HG03469 (cell line): ENCODE results near the gene P3H3.
"Not testable (repeated sequence)": the region's sequence is repeated elsewhere in the genome, so short reads cannot be mapped to it uniquely, and the experiment has no call there.

Source experiments
- ATAC-seq: cut with Tn5 transposase; IDR thresholded peaks from one replicate; pipeline ENCODE4 v1.9.1; 2021; ENCODE audit warnings: mild to moderate bottlenecking, moderate library complexity, moderate number of reproducible peaks; ENCODE audit not compliant: unreplicated experiment

P3H3 gene

DNA sequence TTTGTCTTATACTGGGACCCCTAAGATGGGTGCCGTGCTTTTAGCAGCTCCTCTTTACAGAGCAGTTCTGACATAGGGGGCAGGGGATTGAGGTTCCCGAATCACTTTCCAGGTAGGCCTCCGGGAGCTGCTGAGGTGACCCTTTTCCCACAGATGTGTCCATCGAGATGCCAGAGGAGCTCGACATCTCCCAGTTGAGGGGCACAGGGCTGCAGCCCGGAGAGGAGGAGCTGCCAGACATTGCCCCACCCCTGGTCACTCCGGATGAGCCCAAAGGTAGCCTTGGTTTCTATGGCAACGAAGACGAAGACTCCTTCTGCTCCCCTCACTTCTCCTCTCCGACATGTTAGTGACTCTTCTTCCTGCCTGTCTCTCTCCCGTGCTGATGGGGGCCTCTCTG, 34.8 kb downstream of the P3H3 start:
- ATAC-seq, result no peak

DNA sequence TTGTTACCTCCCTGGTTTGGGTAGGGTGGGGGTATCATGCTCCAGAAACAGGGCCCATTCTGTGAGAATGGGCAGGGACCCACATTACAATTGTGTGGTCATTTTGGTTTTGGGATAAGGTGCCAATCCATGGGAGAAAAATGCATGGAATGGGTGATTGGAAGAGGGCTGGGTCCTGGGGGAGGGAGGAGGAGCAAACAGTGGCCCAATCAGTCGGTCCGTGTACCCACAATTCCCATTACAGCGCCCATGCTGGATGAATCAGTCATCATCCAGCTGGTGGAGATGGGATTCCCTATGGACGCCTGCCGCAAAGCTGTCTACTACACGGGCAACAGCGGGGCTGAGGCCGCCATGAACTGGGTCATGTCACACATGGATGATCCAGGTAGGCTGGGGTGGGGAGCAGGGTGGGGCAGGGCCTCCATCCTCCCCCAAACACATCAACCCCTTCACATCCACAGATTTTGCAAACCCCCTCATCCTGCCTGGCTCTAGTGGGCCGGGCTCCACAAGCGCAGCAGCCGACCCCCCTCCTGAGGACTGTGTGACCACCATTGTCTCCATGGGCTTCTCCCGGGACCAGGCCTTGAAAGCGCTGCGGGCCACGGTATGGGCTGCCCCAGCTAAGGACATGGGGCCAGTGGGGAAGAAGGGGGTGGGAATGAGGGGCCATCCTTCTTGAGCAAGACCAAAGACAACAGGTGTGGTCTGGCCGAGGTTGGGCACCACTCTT, 35.5 kb downstream of the P3H3 start:
- no peak for ATAC-seq

DNA sequence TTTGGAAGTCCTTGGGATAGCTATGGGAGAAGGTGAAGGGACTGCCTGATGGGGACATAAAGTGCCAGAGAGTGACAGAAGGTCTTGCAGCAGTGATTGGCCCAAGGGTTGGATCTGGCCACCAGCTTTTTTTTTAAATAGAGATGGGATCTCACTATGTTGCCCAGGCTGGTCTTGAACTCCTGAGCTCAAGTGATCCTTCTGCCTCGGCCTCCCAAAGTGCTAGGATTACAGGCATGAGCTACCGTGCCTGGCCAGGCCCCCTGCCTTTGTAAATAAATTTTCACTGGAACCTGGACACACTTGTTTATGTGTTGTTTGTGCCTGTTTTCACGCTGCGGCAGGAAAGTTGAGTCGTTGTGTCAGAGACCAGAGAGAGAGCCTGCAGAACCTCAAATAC, 37.1 kb downstream of the P3H3 start:
- not testable (repeated sequence) for ATAC-seq

GRCh38 chr12:6866163-6866919, 38.1 kb downstream of the P3H3 start:
- ATAC-seq, result no peak

- ATAC-seq, result peak; percentile 11
Observed at GRCh38 chr12:6866920-6867412, 38.8 kb downstream of the P3H3 start.

DNA sequence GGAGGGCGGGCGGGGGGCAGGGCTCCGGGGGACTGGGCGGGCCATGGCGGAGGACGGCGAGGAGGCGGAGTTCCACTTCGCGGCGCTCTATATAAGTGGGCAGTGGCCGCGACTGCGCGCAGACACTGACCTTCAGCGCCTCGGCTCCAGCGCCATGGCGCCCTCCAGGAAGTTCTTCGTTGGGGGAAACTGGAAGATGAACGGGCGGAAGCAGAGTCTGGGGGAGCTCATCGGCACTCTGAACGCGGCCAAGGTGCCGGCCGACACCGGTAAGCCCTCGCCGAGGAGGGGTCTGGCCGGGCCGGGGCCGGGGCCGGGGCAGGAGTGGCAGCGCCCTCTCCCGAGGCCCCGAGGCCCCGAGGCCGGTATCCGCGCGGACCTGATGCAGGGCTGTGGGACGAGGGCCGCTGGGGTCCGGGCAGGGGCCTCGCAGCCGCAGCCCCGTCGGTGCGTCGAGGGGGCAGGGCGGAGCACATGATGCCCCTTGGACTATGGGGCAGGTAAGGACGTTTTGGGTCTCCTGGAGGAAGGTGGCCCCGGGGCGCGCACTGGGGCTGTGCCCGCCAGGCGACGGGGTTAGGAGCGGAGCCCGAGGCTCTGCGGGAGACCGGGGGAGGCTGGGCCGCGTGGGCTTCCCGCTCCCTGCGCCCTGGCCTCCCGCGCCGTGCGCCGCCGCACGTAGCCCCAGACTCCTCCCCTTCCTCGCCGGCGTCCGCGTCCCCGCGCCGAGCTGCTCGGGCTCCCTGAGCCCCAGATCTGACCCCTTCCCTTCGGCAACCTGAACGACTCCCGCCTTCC, 39.4 kb downstream of the P3H3 start, which contains the start of gene TPI1:
Gene TPI1 (plus strand): TSS at position 119 of the 798 bp plus-strand sequence. CDS start 36 bp downstream, at position 155.
- ATAC-seq, result peak; percentile 34

- ATAC-seq, result no peak
Observed at GRCh38 chr12:6868211-6869048, 40.2 kb downstream of the P3H3 start.

DNA sequence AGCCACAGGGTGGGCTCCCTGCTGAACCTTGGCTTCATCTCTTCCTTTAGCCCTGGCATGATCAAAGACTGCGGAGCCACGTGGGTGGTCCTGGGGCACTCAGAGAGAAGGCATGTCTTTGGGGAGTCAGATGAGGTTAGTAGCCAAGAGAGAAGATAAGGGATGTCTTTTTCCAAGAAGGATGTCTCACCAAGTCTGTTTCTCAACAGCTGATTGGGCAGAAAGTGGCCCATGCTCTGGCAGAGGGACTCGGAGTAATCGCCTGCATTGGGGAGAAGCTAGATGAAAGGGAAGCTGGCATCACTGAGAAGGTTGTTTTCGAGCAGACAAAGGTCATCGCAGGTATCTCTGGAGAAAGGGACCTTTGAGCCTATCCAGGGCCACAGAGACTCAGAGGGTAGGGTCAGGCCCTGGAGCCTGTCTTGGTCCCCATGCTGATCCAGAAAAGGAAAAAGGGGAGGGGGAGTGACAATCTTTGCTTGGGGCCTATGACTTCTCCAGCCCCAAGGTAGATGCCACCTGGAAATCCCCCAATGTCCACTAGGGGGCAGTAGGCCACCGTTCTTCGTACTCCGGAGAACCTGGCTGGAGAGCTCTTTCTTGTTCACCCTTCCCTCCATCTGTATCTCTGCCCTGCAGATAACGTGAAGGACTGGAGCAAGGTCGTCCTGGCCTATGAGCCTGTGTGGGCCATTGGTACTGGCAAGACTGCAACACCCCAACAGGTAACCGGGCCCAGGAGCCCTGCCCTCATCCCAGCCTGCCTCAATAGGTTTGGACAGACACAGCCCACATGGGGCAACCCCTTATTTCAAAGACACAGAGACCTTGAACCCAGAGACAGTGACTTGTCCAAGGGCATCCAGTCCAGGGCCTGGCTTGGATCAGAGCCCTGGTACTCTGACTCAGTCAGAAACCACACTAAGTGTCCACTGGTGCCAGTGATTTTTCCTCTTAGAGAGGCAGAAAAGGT, 41.1 kb downstream of the P3H3 start:
- no peak for ATAC-seq

GRCh38 chr12:6870304-6870703, 42.1 kb downstream of the P3H3 start:
- ATAC-seq, result not testable (repeated sequence)

DNA sequence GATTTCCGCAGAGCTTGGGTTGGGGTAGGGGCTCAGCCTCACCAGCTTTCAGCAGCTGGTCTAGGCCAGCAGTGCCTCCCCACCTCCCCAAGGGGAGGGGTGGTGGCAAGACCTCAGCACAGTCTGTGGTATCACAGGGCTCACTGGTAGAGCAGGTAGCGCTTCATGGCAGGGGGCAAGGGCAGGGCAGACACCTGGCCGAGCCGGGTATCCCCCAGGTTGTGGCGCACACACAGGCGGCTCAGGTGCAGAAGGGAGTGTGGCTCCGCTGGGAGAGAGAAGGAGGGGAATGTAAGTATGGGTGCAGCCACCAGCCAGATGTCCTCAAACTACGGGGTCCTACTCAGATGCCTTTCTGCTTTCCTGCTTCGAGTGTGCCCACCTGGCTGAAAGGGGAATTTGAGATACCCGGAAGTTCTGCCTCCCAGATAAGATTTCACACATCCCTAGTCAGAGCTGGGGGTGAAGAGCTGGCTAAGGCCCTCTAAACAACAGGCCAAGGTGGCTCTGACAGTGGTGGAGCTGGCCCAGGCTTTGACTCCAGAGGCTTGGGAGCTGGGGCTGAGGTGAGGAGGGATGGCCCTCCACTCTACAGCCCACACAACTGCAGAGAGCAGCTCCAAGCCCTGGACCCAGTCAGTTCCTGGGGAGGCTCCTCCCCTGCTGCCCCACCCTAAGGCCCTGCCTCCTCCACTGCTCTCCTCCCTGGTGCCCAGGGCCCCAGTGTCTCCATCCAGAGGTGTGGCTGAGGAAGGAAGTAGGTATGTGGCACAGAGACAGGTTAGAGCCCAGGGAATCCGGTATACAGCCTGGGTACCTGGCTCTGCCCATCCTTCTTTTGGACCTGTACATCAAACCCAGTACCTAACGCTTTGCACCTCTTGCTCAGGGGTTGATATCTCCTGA, 43.1 kb downstream of the P3H3 start:
- no peak for ATAC-seq

DNA sequence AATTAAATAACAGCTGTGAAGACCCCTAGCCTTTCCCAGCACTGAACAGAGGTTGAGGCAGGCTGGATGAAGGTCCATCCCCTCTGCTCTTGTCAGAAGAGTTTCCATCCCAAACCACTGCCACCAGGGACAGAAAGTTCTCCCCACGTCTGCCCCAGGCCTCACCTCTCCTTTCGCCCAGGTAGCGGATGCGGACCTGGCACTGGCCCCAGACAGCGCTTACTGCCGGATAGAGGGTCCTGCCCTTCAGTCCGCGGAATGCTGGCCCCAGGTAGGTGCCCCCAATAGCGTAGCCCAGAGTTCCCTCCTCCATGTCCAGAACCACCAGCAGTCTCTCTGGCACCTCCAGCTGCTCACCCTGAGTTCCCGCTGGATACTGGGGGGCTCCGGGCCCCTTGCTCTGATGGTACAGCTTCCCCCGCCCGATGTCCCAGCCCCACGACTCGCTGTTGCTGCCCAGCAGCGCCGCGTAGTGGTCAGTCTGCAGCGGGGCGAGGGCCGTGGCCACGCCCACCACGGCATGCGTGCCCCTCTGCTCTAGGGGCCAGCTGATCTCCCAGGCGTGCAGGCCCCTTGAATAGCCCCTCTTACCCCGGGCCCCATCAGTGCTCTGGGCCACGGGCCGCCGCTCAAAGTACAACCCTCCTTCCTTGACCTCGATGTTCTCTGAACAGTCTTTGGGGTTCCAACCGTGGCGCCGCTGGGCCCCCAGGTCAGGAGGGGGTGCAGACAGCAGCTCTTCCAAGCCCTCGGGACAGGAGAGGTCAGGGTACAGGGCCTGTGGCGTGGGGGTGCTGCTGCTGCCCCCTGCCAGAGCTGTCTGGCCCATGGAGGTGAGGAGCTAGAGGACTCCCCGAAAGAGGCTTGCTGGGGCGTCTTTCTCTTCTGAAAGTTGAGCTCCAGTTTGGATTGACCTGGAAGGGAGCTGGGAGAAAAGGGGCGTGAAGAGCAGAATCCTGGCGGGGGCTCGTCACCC, 44.2 kb downstream of the P3H3 start:
- peak; percentile 24 for ATAC-seq

DNA sequence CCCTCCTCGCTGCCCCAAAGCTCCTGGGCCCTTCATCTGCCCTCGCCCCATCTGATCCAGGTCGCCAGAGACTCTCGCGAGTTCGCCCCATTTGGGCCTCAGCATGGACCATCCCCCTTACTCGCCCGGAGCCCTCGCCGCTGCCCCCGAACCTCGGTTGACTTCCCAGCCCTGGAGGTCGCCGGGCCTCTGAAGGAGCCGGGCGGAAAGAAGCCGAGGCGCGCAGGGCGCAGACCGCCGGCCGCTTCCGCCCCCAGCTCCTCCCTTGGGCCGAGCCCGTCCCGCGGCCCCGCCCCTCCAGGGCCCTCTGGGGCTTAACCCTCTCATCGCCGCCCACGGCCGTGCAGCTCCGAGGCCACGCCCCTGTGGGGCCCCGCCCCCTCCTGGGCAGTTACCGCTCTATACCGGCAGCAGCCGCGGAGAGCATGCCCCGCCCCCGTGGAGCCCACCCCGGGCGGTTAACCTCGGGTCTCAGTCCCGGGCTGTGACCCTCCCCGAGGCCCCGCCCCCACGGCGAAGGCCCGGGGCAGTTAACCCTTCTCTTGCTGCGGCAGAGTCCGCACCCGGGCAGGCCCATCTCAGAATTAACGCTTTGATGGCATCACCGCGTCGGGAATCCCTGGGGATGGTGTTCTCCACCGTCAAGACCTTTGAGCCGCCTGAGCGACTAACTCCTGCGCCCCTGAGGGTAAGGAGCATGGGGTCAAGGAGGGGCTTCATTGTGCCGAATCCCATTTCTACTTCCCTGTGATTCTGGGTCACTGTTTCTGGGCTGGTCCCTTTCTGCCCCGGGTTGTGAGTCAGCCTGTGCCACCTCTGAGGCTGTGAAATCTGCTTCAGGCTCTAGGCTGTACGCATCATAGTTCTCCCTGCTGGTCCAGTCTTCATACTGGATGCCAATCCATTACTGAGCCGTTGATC, 45.1 kb downstream of the P3H3 start, which contains the start of gene SPSB2:
Gene SPSB2 (minus strand): TSS at position 210 of the 921 bp plus-strand sequence. CDS start 402 bp downstream, outside the sequence.
- peak; percentile 53 for ATAC-seq

DNA sequence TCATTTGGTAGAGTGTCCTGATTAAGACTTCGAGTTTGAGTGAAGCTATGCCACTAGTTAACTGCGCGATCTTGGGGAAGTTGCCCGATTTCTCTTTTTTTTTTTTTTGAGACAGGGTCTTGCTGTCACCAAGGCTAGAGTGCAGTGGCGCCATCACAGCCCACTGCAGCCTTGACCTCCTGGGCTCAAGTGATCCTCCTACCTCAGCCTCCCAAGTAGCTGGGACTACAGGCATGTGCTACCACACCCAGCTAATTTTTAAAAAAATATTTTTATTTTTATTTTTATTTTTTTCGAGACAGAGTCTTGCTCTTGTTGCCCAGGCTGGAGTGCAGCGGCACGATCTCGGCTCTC, 45.8 kb downstream of the P3H3 start:
- ATAC-seq, result not testable (repeated sequence)

- not testable (repeated sequence) for ATAC-seq
Observed at GRCh38 chr12:6879824-6880223, 51.6 kb downstream of the P3H3 start.

DNA sequence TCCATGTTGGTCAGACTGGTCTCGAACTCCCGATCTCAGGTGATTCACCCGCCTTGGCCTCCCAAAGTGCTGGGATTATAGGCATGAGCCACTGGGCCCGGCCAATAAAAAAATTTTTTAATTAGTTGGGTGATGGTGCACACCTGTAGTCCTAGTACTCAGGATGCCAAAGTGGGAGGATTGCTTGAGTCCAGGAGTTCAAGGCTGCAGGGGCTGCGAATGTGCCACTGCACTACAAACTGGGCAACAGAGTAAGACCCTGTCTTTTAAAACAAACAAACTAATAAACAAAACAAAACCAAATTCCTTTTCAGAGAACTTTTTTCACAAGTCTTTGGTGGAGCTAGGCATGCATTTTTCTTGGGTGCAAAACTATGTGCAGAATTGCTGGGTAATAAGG, 55.0 kb downstream of the P3H3 start:
- no peak for ATAC-seq

GRCh38 chr12:6883683-6884082, 55.5 kb downstream of the P3H3 start:
- no peak for ATAC-seq
